K562 (cell line): ENCODE data around the gene CRACR2B. TPM values are rescaled to one million over a fixed set of nuclear protein-coding genes. Genes with fewer than 3 reads are reported as not detected.

Source experiments
- MAX ChIP-seq: sonication (generic); formaldehyde crosslinking; IDR thresholded peaks from 2 replicates; pipeline ENCODE4 v1.9.0; 2022; ENCODE audit warnings: mild to moderate bottlenecking, missing genetic modification reagents
- MAZ ChIP-seq, 2 experiments: fragments of 450-650 bp in 1 of 2; sonication (generic) in 1 of 2; formaldehyde crosslinking; IDR thresholded peaks in 1 of 2; conservative IDR thresholded peaks in 1 of 2; 2 replicates each; pipeline versions ENCODE4 v1.4.0 to v1.5.0; 2020; ENCODE audit warnings: mild to moderate bottlenecking in 1 of 2, missing genetic modification reagents in 1 of 2
- MNT ChIP-seq, 2 experiments: fragments of 450-650 bp; conservative IDR thresholded peaks; 2 replicates each; pipeline ENCODE4 v1.6.1; 2017; ENCODE audit warnings: mild to moderate bottlenecking in 2 of 2, moderate library complexity in 2 of 2
- MYNN ChIP-seq, 2 experiments: sonication (generic); formaldehyde crosslinking in 1 of 2; IDR thresholded peaks; 2 replicates each; pipeline versions ENCODE4 v1.5.0 to v1.6.1; 2016 to 2020; ENCODE audit warnings: antibody characterized with exemption in 1 of 2, missing genetic modification reagents in 1 of 2
- NR3C1 ChIP-seq: sonication (generic); formaldehyde crosslinking; IDR thresholded peaks from 2 replicates; pipeline ENCODE4 v1.8.1; 2022; ENCODE audit warnings: missing genetic modification reagents
- SAP30 ChIP-seq: fragments of 200-600 bp; sonication (generic); IDR thresholded peaks from 2 replicates; pipeline ENCODE4 v1.6.1; 2012; ENCODE audit warnings: borderline replicate concordance, low read depth, mild to moderate bottlenecking, moderate library complexity, low read length, control low read depth, inconsistent platforms; ENCODE audit not compliant: insufficient read depth, poor library complexity, severe bottlenecking
- SMC3 ChIP-seq: conservative IDR thresholded peaks from 2 replicates; pipeline ENCODE4 v1.6.1; 2011; ENCODE audit warnings: low read depth, low read length, improper control_type of control experiment; ENCODE audit not compliant: insufficient read depth
- SNIP1 ChIP-seq: fragments of 450-650 bp; IDR thresholded peaks from 2 replicates; pipeline ENCODE4 v1.7.1; 2017; ENCODE audit warnings: low read depth, mild to moderate bottlenecking
- STAG1 ChIP-seq: sonication (generic); formaldehyde crosslinking; IDR thresholded peaks from 2 replicates; pipeline ENCODE4 v1.5.0; 2020; ENCODE audit warnings: missing genetic modification reagents, borderline replicate concordance
- TCF15 ChIP-seq: fragments of 250-450 bp; sonication (Bioruptor Pico); IDR thresholded peaks from 2 replicates; pipeline ENCODE4 v1.8.0; 2022; ENCODE audit warnings: moderate library complexity, mild to moderate bottlenecking, inconsistent platforms
- ZBTB17 ChIP-seq: fragments of 450-650 bp; formaldehyde crosslinking; IDR thresholded peaks from 2 replicates; pipeline ENCODE4 v1.4.0; 2020; ENCODE audit warnings: mild to moderate bottlenecking
- ZBTB43 ChIP-seq: sonication (generic); formaldehyde crosslinking; IDR thresholded peaks from 2 replicates; pipeline ENCODE4 v1.8.0; 2023; ENCODE audit warnings: mild to moderate bottlenecking, missing genetic modification reagents
- ZBTB9 ChIP-seq: fragments of 450-650 bp; formaldehyde crosslinking; IDR thresholded peaks from 2 replicates; pipeline ENCODE4 v1.4.0; 2020; ENCODE audit warnings: mild to moderate bottlenecking, moderate library complexity
- ZEB2 ChIP-seq: fragments of 450-650 bp; IDR thresholded peaks from 2 replicates; pipeline ENCODE4 v1.6.1; 2016
- ZFP91 ChIP-seq: sonication (generic); formaldehyde crosslinking; IDR thresholded peaks from 2 replicates; pipeline ENCODE4 v1.8.0; 2022; ENCODE audit warnings: mild to moderate bottlenecking, missing genetic modification reagents
- ZNF239 ChIP-seq: fragments of 250-450 bp; sonication (Bioruptor Pico); IDR thresholded peaks from 2 replicates; pipeline ENCODE4 v1.4.0; 2020; ENCODE audit warnings: mild to moderate bottlenecking
- ZNF655 ChIP-seq: fragments of 250-450 bp; sonication (Bioruptor Pico); IDR thresholded peaks from 2 replicates; pipeline ENCODE4 v1.5.0; 2021
- ZNF778 ChIP-seq: fragments of 450-650 bp; formaldehyde crosslinking; IDR thresholded peaks from 2 replicates; pipeline ENCODE4 v1.4.0; 2020; ENCODE audit warnings: mild to moderate bottlenecking, moderate library complexity
- polyA plus RNA-seq, 8 experiments: library from polyadenylated mRNA; depleted of rRNA in 4 of 8; stranded (reverse) in 5 of 8; unstranded in 3 of 8; fragments of >200 nt; fragmentation: Nextera tagmentation in 2 of 8; fragmentation: Illumina TruSeq in 1 of 8; extraction: Ambion mirVana in 2 of 8; extraction: Trizol in 1 of 8; gene quantifications; 2 replicates each; pipeline versions ENCODE4 v1.2.1 to v1.2.3, GENCODE V29; 2011 to 2014; ENCODE audit warnings: inconsistent platforms in 1 of 8, missing spikeins in 1 of 8
- total RNA-seq, 7 experiments: library from RNA; depleted of rRNA in 6 of 7; stranded (reverse); fragments of >200 nt in 6 of 7; fragmentation: Illumina TruSeq in 2 of 7; extraction: Trizol in 2 of 7; gene quantifications; 2 replicates each; pipeline versions ENCODE4 v1.2.1 to v1.2.3, GENCODE V29; 2011 to 2021; ENCODE audit warnings: low replicate concordance in 1 of 7

The CRACR2B gene
- total and polyA plus RNA-seq, 9 of the 15 experiments (the other 6 are each of a cell fraction or from before 2014, with no cell fraction given) = 0.10 to 51.0 (median 6.0) TPM

- TF ChIP-seq MNT (conservative IDR thresholded peaks at IDR 0.05) = peak; percentile 39 to 46; a peak in 2 of 4 replicates
- TF ChIP-seq ZNF239 (CRISPR knock-in tag) = no peak
- peak; percentile 18; the same call in 1 of the 2 replicates for TF ChIP-seq MAX (CRISPR knock-in tag)
- 0 out of 2 replicates have a peak, but pooled peaks have one; percentile 43 for TF ChIP-seq TCF15 (CRISPR knock-in tag)
- peak in 1 of 2 experiments; percentile 25; a peak in 1 of 4 replicates for TF ChIP-seq MAZ (CRISPR knock-in tag; conservative IDR thresholded peaks at IDR 0.05 in 1 of 2, IDR thresholded peaks at IDR 0.05 in 1 of 2)
- 0 out of 2 replicates have a peak, but pooled peaks have one; percentile 45 for TF ChIP-seq NR3C1
- no peak for TF ChIP-seq ZEB2
- no peak for TF ChIP-seq SNIP1
- no peak for TF ChIP-seq ZNF778
- peak; percentile 61; the same call in 1 of the 2 replicates for TF ChIP-seq ZBTB9 (CRISPR knock-in tag)
- TF ChIP-seq SAP30 = no peak
- no peak for TF ChIP-seq SMC3
- TF ChIP-seq ZFP91 = 0 out of 2 replicates have a peak, but pooled peaks have one; percentile 31
- TF ChIP-seq ZNF655 = no peak
- 0 out of 2 replicates have a peak, but pooled peaks have one; percentile 27 for TF ChIP-seq STAG1 (CRISPR knock-in tag)
- TF ChIP-seq ZBTB17 (CRISPR knock-in tag) = 0 out of 2 replicates have a peak, but pooled peaks have one; percentile 35
- TF ChIP-seq MYNN (IDR thresholded peaks at IDR 0.05) = 0 out of 2 replicates have a peak, but pooled peaks have one; percentile 20
- TF ChIP-seq MYNN (CRISPR knock-in tag; IDR thresholded peaks at IDR 0.05) = no peak
- no peak for TF ChIP-seq ZBTB43 (CRISPR knock-in tag)
Observed at GRCh38 chr11:819943-820649, 7.6 kb upstream of the CRACR2B start (continued).
